DOHH2 (cell line): ENCODE results near the gene MELTF.

ENCODE experiments used
- H3F3A ChIP-seq: fragments of 200-600 bp; sonication (generic), shearing (Covaris generic); 2 replicates; pipeline ENCODE4 v1.6.0; 2016; ENCODE audit warnings: antibody characterized with exemption, mild to moderate bottlenecking; ENCODE audit not compliant: control insufficient read depth, insufficient read depth
- H3K27ac ChIP-seq: fragments of 200-600 bp; sonication (generic); 2 replicates; pipeline ENCODE4 v1.5.1; 2014; ENCODE audit warnings: low read depth, mild to moderate bottlenecking, low read length, moderate library complexity
- H3K27me3 ChIP-seq: fragments of 200-600 bp; sonication (generic); 2 replicates; pipeline ENCODE4 v1.6.1; 2014; ENCODE audit warnings: mild to moderate bottlenecking, low read length, mixed read lengths; ENCODE audit not compliant: control insufficient read depth
- H3K36me3 ChIP-seq: fragments of 200-600 bp; sonication (generic); 2 replicates; pipeline ENCODE4 v1.6.1; 2014; ENCODE audit warnings: mild to moderate bottlenecking, low read length, moderate library complexity, mixed read lengths; ENCODE audit not compliant: control insufficient read depth
- H3K4me1 ChIP-seq: fragments of 200-600 bp; sonication (generic); 2 replicates; pipeline ENCODE4 v1.6.1; 2014; ENCODE audit warnings: mild to moderate bottlenecking, low read length, mixed read lengths; ENCODE audit not compliant: control insufficient read depth
- H3K4me2 ChIP-seq: fragments of 200-600 bp; sonication (generic); 2 replicates; pipeline ENCODE4 v1.6.0; 2014; ENCODE audit warnings: mild to moderate bottlenecking, low read length, moderate library complexity
- H3K4me3 ChIP-seq: fragments of 200-600 bp; sonication (generic); 2 replicates; pipeline ENCODE4 v1.5.1; 2014; ENCODE audit warnings: mild to moderate bottlenecking, low read length, mixed read lengths
- H3K79me2 ChIP-seq: fragments of 200-600 bp; sonication (generic); 2 replicates; pipeline ENCODE4 v1.6.1; 2014; ENCODE audit warnings: mild to moderate bottlenecking, low read length, mixed read lengths; ENCODE audit not compliant: control insufficient read depth
- H3K9me2 ChIP-seq: fragments of 200-600 bp; sonication (generic); replicated peaks from 2 replicates; pipeline ENCODE4 v1.6.1; 2014; ENCODE audit warnings: mild to moderate bottlenecking, low read length, mixed read lengths; ENCODE audit not compliant: control insufficient read depth
- H3K9me3 ChIP-seq: fragments of 200-600 bp; sonication (generic); 2 replicates; pipeline ENCODE4 v1.6.1; 2014; ENCODE audit warnings: antibody characterized with exemption, low read length, mixed read lengths; ENCODE audit not compliant: control insufficient read depth, insufficient read depth
- H4K20me1 ChIP-seq: fragments of 200-600 bp; sonication (generic); 2 replicates; pipeline ENCODE4 v1.6.0; 2014; ENCODE audit warnings: low read depth, mild to moderate bottlenecking, antibody characterized with exemption, low read length, moderate library complexity; ENCODE audit not compliant: control insufficient read depth, insufficient read depth
- EZH2phosphoT487 ChIP-seq: fragments of 200-600 bp; sonication (generic); IDR thresholded peaks from 2 replicates; pipeline ENCODE4 v1.6.1; 2017; ENCODE audit warnings: borderline replicate concordance, mild to moderate bottlenecking, antibody characterized with exemption, low read length, moderate library complexity, mixed read lengths
- TF ChIP-seq, protein P1 (sequence below): fragments of 200-600 bp; sonication (generic); IDR thresholded peaks from one replicate; pipeline ENCODE4 v1.5.1; 2014; ENCODE audit warnings: antibody characterized with exemption, mild to moderate bottlenecking, low read depth, low read length; ENCODE audit not compliant: poor library complexity, severe bottlenecking

MELTF gene

DNA sequence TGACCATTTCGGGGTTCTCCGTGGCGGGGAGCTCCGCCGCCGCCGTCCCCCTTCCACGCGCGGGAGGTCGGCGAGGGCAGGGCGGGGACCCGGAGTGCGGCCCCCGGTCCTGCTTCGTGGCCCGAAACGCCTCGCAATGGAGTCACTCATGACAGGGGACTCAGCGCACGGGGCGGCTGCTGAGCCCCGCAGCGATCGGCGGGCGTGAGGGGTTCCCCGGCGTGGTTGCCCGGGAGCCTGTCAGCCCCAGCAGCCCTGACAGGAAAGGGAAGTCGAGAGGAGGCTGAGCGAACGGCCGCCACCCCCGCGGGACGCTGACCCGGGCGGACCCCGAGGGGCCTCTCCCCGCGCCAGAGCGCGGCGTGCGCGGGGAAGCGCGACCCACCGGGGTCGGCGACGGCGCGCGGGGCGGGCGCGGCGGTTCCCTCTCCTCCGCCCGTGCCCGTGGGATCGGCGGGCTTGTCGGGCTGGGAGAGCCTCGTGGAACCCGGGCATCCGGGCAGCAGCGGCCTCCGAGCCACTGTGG lies 60.4 kb downstream of the MELTF start:
- Histone ChIP-seq H3K79me2 (no peaks in the 10 kb centered on the region), H3K9me2 (no peaks in the 10 kb centered on the region), H3K9me3 (no peaks in the 10 kb centered on the region), H3F3A (no peaks in the 10 kb centered on the region), H4K20me1 (no peaks in the 10 kb centered on the region), H3K27ac (no peak overlapping the region), H3K4me2 (peak overlapping the region; percentile 99), H3K4me1 (peaks cover 9% of the 10 kb centered on the region), H3K36me3 (no peaks in the 10 kb centered on the region), H3K4me3 (peak overlapping the region; percentile 97), H3K27me3 (peaks cover 23% of the 10 kb centered on the region)
- 0 out of 2 replicates have a peak, but pooled peaks have one; percentile 32 for TF ChIP-seq EZH2phosphoT487
- TF ChIP-seq, protein P1, sequence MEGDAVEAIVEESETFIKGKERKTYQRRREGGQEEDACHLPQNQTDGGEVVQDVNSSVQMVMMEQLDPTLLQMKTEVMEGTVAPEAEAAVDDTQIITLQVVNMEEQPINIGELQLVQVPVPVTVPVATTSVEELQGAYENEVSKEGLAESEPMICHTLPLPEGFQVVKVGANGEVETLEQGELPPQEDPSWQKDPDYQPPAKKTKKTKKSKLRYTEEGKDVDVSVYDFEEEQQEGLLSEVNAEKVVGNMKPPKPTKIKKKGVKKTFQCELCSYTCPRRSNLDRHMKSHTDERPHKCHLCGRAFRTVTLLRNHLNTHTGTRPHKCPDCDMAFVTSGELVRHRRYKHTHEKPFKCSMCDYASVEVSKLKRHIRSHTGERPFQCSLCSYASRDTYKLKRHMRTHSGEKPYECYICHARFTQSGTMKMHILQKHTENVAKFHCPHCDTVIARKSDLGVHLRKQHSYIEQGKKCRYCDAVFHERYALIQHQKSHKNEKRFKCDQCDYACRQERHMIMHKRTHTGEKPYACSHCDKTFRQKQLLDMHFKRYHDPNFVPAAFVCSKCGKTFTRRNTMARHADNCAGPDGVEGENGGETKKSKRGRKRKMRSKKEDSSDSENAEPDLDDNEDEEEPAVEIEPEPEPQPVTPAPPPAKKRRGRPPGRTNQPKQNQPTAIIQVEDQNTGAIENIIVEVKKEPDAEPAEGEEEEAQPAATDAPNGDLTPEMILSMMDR = no peak

DNA sequence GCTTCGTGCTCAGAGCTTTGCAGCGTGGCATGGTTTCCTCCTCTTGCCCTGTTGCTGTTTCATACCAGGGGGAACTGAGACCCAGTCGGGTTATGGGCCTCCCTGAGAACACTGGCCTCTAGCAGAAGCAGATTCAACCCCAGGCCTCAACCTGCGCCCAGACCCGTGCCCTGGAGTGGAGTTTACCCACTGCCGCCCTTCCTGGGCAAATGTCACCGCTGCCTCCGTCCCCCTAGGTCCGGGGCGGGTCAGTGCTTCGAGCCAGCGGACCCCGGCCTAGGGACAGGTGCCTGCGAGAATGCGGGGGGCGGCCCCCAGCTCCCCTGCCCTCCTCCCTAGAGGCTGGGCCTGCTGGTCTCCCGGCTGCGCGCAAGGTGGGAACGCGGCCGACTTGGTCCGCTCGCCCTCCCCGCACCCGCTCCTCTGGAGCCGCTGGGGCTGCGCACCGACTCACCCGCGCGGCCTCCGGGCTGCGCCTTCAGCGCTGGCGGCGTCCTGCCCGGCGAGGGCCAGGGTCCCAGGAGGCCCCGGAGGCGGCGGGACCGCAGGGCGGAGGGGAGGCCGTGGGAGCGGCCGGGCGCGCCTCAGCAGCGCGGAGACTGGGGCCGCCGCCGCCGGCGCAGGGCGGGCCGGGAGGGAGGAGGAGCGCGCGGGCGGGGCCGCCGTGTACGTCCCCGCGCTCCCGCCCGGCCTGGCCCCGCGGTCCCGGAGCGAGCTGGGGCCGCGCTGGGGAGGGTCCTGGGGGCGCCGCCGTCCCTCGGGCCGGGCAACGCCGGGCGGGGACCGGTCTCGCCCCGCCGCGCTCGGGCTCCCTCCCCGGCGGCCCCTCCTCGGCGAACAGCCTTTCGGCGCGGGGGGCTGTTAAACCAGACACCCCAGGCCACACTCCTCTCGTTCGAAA lies 61.1 kb downstream of the MELTF start, which contains the start of gene PIGZ:
Gene PIGZ, minus strand, starts transcription at position 601 of the 901 bp plus-strand sequence. CDS start 16,802 bp downstream, outside the sequence.
- H3K36me3 ChIP-seq = no peaks in the 10 kb centered on the region
- peaks cover 9% of the 10 kb centered on the region for H3K4me1 ChIP-seq
- H3K79me2 ChIP-seq = no peaks in the 10 kb centered on the region
- TF ChIP-seq, protein P1 = no peak
- no peak for TF ChIP-seq EZH2phosphoT487
- no peaks in the 10 kb centered on the region for H3K9me3 ChIP-seq
- H3K9me2 ChIP-seq = no peaks in the 10 kb centered on the region
- no peak within 1 kb of the TSS for H3K27ac ChIP-seq
- no peaks in the 10 kb centered on the region for H3F3A ChIP-seq
- peaks cover 23% of the 10 kb centered on the region for H3K27me3 ChIP-seq
- H4K20me1 ChIP-seq = no peaks in the 10 kb centered on the region
- H3K4me3 ChIP-seq = peak within 1 kb of the TSS; percentile 97
- peak within 1 kb of the TSS; percentile 99 for H3K4me2 ChIP-seq

DNA sequence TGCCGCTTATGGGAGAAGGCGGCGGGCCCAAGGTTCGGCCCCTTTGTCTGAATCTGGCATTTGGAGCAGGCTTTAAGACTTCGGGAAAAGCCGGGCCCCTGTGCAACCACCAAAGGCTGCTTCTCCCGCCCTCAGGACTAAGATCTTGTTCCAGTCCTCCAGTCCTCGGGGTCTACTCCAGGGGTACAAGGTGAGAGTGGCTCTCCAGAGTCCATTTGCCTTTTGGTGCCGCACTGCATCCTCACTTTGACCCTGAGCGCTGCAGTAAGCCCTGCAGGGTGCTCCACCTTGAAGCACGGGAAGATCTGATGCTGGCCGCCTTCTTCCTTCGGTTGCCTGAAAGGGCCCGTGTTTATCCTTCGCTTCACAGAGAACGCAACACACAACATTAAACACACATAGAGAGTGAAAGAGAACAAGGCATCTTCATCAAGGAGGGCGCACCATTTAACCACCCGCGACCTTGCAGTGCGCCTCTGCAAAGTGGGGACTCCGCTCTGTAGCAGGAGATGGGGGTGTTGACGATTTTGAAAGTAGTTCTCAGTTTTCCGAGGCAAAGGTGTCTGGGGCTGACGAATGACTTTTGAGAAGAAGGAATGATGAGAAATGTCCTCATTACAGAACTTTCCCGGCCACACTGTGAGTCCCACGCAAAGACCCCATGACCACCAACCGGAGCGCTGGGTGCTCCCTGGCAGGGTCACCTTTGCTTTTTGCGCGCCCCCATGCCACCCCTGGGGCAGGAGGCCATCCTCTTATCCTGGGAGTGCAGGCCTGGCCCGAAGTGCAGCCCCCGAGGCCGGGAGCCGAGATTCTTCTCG lies 62.0 kb downstream of the MELTF start:
- Histone ChIP-seq H3K9me3 (no peaks in the 10 kb centered on the region), H3F3A (no peaks in the 10 kb centered on the region), H3K27ac (no peak overlapping the region), H3K9me2 (no peaks in the 10 kb centered on the region), H3K4me3 (peak overlapping the region; percentile 67), H4K20me1 (no peaks in the 10 kb centered on the region), H3K4me1 (peaks cover 17% of the 10 kb centered on the region), H3K4me2 (peak overlapping the region; percentile 77), H3K36me3 (no peaks in the 10 kb centered on the region), H3K27me3 (peaks cover 23% of the 10 kb centered on the region), H3K79me2 (no peaks in the 10 kb centered on the region)
- TF ChIP-seq EZH2phosphoT487 = no peak
- TF ChIP-seq, protein P1 = no peak
